ENCODE data around the gene ARL6IP6.

- TF ChIP-seq, protein P1, sequence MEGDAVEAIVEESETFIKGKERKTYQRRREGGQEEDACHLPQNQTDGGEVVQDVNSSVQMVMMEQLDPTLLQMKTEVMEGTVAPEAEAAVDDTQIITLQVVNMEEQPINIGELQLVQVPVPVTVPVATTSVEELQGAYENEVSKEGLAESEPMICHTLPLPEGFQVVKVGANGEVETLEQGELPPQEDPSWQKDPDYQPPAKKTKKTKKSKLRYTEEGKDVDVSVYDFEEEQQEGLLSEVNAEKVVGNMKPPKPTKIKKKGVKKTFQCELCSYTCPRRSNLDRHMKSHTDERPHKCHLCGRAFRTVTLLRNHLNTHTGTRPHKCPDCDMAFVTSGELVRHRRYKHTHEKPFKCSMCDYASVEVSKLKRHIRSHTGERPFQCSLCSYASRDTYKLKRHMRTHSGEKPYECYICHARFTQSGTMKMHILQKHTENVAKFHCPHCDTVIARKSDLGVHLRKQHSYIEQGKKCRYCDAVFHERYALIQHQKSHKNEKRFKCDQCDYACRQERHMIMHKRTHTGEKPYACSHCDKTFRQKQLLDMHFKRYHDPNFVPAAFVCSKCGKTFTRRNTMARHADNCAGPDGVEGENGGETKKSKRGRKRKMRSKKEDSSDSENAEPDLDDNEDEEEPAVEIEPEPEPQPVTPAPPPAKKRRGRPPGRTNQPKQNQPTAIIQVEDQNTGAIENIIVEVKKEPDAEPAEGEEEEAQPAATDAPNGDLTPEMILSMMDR (conservative IDR thresholded peaks at IDR 0.05; ENCODE audit: low read length) = no peak
- TF ChIP-seq EZH2phosphoT487 (IDR thresholded peaks at IDR 0.05; ENCODE audit: borderline replicate concordance) = no peak
Observed at GRCh38 chr2:152683400-152683799, 35.0 kb upstream of the ARL6IP6 start.
